GM04503 (cell line): Measurements from ENCODE around the gene HIBCH.
"Not testable (repeated sequence)": the region's sequence is repeated elsewhere in the genome, so short reads cannot be mapped to it uniquely, and the experiment has no call there.

ENCODE experiments used
- DNase-seq: peaks from one replicate; pipeline ENCODE4 v3.0.0-alpha.2; 2012; ENCODE audit warnings: low read depth

HIBCH gene

GRCh38 chr2:190235551-190236075 lies 84.0 kb downstream of the HIBCH start:
- DNase-seq = no peak

- DNase-seq = no peak
Measured at GRCh38 chr2:190235101-190235500, 84.5 kb downstream of the HIBCH start.

GRCh38 chr2:190223989-190224388 lies 95.6 kb downstream of the HIBCH start:
- DNase-seq = not testable (repeated sequence)

- not testable (repeated sequence) for DNase-seq
Measured at GRCh38 chr2:190222745-190223144, 96.9 kb downstream of the HIBCH start.

GRCh38 chr2:190221429-190221828 lies 98.2 kb downstream of the HIBCH start:
- no peak for DNase-seq

GRCh38 chr2:190219186-190219585 lies 100.4 kb downstream of the HIBCH start:
- no peak for DNase-seq

- DNase-seq = no peak
Measured at GRCh38 chr2:190217616-190218015, 102.0 kb downstream of the HIBCH start.

GRCh38 chr2:190216829-190217228 lies 102.8 kb downstream of the HIBCH start:
- no peak for DNase-seq

- DNase-seq = no peak
Measured at GRCh38 chr2:190215620-190216019, 104.0 kb downstream of the HIBCH start.

- DNase-seq = no peak
Measured at GRCh38 chr2:190214426-190215194, 105.0 kb downstream of the HIBCH start.

GRCh38 chr2:190213441-190214335 lies 105.9 kb downstream of the HIBCH start:
- DNase-seq = no peak

- DNase-seq = no peak
Measured at GRCh38 chr2:190210471-190210870, 109.2 kb downstream of the HIBCH start.

GRCh38 chr2:190209559-190209958 lies 110.1 kb downstream of the HIBCH start:
- no peak for DNase-seq

- no peak for DNase-seq
Measured at GRCh38 chr2:190207930-190208329, 111.7 kb downstream of the HIBCH start.

GRCh38 chr2:190205657-190206056 lies 114.0 kb downstream of the HIBCH start:
- DNase-seq = no peak

- DNase-seq = no peak
Measured at GRCh38 chr2:190202604-190203003, 117.0 kb downstream of the HIBCH start.

- no peak for DNase-seq
Measured at GRCh38 chr2:190202018-190202417, 117.6 kb downstream of the HIBCH start.

- DNase-seq = no peak
Measured at GRCh38 chr2:190200603-190201002, 119.0 kb downstream of the HIBCH start.

- DNase-seq = no peak
Measured at GRCh38 chr2:190199530-190199929, 120.1 kb downstream of the HIBCH start.

GRCh38 chr2:190199109-190199508 lies 120.5 kb downstream of the HIBCH start:
- no peak for DNase-seq

- DNase-seq = no peak
Measured at GRCh38 chr2:190197143-190197720, 122.4 kb downstream of the HIBCH start.

GRCh38 chr2:190190507-190191162 lies 129.0 kb downstream of the HIBCH start:
- DNase-seq = no peak
